ENCODE data around the gene TNP1. TPM values are rescaled to one million over a fixed set of nuclear protein-coding genes. Genes with fewer than 3 reads are reported as not detected.

The TNP1 gene
- total and polyA plus RNA-seq, 2 experiments from 2014 or later: not detected

DNA sequence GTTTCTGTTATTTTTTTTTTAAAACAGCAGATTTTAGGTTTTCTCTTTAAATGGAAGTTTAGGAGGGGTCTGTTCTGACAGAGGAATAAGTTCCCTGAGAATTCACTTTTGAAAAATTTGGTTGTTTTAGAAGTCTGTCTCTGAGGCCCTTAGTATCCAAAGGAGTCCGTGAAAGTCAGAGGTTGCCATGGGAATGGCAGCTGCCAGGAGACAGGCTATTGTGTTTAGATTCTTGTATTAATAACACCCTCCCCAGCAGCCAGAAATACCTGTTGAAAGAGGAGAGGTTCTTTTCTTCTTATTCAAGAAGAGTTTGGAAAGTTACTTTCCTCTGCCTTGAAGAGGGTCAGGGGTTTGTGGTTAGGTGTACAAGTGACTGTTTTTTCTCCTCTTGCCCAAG, 29.5 kb downstream of the TNP1 start (continued):
- TF ChIP-seq, protein P1, sequence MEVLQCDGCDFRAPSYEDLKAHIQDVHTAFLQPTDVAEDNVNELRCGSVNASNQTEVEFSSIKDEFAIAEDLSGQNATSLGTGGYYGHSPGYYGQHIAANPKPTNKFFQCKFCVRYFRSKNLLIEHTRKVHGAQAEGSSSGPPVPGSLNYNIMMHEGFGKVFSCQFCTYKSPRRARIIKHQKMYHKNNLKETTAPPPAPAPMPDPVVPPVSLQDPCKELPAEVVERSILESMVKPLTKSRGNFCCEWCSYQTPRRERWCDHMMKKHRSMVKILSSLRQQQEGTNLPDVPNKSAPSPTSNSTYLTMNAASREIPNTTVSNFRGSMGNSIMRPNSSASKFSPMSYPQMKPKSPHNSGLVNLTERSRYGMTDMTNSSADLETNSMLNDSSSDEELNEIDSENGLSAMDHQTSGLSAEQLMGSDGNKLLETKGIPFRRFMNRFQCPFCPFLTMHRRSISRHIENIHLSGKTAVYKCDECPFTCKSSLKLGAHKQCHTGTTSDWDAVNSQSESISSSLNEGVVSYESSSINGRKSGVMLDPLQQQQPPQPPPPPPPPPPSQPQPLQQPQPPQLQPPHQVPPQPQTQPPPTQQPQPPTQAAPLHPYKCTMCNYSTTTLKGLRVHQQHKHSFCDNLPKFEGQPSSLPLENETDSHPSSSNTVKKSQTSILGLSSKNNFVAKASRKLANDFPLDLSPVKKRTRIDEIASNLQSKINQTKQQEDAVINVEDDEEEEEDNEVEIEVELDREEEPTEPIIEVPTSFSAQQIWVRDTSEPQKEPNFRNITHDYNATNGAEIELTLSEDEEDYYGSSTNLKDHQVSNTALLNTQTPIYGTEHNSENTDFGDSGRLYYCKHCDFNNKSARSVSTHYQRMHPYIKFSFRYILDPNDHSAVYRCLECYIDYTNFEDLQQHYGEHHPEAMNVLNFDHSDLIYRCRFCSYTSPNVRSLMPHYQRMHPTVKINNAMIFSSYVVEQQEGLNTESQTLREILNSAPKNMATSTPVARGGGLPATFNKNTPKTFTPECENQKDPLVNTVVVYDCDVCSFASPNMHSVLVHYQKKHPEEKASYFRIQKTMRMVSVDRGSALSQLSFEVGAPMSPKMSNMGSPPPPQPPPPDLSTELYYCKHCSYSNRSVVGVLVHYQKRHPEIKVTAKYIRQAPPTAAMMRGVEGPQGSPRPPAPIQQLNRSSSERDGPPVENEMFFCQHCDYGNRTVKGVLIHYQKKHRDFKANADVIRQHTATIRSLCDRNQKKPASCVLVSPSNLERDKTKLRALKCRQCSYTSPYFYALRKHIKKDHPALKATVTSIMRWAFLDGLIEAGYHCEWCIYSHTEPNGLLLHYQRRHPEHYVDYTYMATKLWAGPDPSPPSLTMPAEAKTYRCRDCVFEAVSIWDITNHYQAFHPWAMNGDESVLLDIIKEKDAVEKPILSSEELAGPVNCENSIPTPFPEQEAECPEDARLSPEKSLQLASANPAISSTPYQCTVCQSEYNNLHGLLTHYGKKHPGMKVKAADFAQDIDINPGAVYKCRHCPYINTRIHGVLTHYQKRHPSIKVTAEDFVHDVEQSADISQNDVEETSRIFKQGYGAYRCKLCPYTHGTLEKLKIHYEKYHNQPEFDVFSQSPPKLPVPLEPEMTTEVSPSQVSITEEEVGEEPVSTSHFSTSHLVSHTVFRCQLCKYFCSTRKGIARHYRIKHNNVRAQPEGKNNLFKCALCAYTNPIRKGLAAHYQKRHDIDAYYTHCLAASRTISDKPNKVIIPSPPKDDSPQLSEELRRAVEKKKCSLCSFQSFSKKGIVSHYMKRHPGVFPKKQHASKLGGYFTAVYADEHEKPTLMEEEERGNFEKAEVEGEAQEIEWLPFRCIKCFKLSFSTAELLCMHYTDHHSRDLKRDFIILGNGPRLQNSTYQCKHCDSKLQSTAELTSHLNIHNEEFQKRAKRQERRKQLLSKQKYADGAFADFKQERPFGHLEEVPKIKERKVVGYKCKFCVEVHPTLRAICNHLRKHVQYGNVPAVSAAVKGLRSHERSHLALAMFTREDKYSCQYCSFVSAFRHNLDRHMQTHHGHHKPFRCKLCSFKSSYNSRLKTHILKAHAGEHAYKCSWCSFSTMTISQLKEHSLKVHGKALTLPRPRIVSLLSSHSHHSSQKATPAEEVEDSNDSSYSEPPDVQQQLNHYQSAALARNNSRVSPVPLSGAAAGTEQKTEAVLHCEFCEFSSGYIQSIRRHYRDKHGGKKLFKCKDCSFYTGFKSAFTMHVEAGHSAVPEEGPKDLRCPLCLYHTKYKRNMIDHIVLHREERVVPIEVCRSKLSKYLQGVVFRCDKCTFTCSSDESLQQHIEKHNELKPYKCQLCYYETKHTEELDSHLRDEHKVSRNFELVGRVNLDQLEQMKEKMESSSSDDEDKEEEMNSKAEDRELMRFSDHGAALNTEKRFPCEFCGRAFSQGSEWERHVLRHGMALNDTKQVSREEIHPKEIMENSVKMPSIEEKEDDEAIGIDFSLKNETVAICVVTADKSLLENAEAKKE (CRISPR knock-in tag; IDR thresholded peaks at IDR 0.05): no peak
- TF ChIP-seq EZH2phosphoT487 (IDR thresholded peaks at IDR 0.05; ENCODE audit: unreplicated experiment) (no peak), NANOG (IDR thresholded peaks at IDR 0.05; ENCODE audit: borderline replicate concordance) (no peak), REST (IDR thresholded peaks at IDR 0.05; ENCODE audit: unreplicated experiment) (no peak)
- TF ChIP-seq, protein P2, sequence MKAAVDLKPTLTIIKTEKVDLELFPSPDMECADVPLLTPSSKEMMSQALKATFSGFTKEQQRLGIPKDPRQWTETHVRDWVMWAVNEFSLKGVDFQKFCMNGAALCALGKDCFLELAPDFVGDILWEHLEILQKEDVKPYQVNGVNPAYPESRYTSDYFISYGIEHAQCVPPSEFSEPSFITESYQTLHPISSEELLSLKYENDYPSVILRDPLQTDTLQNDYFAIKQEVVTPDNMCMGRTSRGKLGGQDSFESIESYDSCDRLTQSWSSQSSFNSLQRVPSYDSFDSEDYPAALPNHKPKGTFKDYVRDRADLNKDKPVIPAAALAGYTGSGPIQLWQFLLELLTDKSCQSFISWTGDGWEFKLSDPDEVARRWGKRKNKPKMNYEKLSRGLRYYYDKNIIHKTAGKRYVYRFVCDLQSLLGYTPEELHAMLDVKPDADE (IDR thresholded peaks at IDR 0.05): no peak
